Hepatocyte (in vitro differentiated cells): ENCODE data around the gene TMEM114. TPM values are rescaled to one million over a fixed set of nuclear protein-coding genes. Genes with fewer than 3 reads are reported as not detected.

Experiments
- DNase-seq: peaks from one replicate; pipeline ENCODE4 v3.0.0-alpha.2; 2016; ENCODE audit warnings: low spot score
- H2AFZ ChIP-seq: fragments of 200-600 bp; sonication (generic); 2 replicates; pipeline ENCODE4 v1.6.0; 2016; ENCODE audit warnings: antibody characterized with exemption, mild to moderate bottlenecking
- H3K27ac ChIP-seq: fragments of 200-600 bp; sonication (generic); 2 replicates; pipeline ENCODE4 v1.5.1; 2016; ENCODE audit warnings: mild to moderate bottlenecking
- H3K27me3 ChIP-seq: fragments of 200-600 bp; sonication (generic); 2 replicates; pipeline ENCODE4 v1.6.1; 2016
- H3K36me3 ChIP-seq: fragments of 200-600 bp; sonication (generic); replicated peaks from 2 replicates; pipeline ENCODE4 v1.5.1; 2016; ENCODE audit warnings: low read depth; ENCODE audit not compliant: insufficient read depth
- H3K4me1 ChIP-seq: fragments of 200-600 bp; sonication (generic); 2 replicates; pipeline ENCODE4 v1.5.1; 2016; ENCODE audit warnings: mild to moderate bottlenecking, moderate library complexity; ENCODE audit not compliant: insufficient read depth
- H3K4me2 ChIP-seq: fragments of 200-600 bp; sonication (generic); 2 replicates; pipeline ENCODE4 v1.6.0; 2016
- H3K4me3 ChIP-seq: fragments of 200-600 bp; sonication (generic); 2 replicates; pipeline ENCODE4 v1.5.1; 2016; ENCODE audit warnings: mild to moderate bottlenecking
- H3K79me2 ChIP-seq: fragments of 200-600 bp; sonication (generic); 2 replicates; pipeline ENCODE4 v1.6.0; 2017; ENCODE audit warnings: mild to moderate bottlenecking
- H3K9me2 ChIP-seq: fragments of 200-600 bp; sonication (generic); replicated peaks from 2 replicates; pipeline ENCODE4 v1.6.0; 2017; ENCODE audit warnings: mild to moderate bottlenecking; ENCODE audit not compliant: insufficient read depth
- H3K9me3 ChIP-seq: fragments of 200-600 bp; sonication (generic); 2 replicates; pipeline ENCODE4 v1.5.1; 2016; ENCODE audit warnings: low read depth, mild to moderate bottlenecking
- H4K20me1 ChIP-seq: fragments of 200-600 bp; sonication (generic); 2 replicates; pipeline ENCODE4 v1.6.0; 2016; ENCODE audit warnings: mild to moderate bottlenecking; ENCODE audit not compliant: insufficient read depth, poor library complexity, severe bottlenecking
- EZH2 ChIP-seq: fragments of 200-600 bp; sonication (generic); IDR thresholded peaks from 2 replicates; pipeline ENCODE4 v1.6.1; 2016; ENCODE audit warnings: antibody characterized with exemption, mild to moderate bottlenecking, borderline replicate concordance
- EZH2phosphoT487 ChIP-seq: fragments of 200-600 bp; sonication (generic); IDR thresholded peaks from one replicate; pipeline ENCODE4 v1.6.1; 2018; ENCODE audit warnings: antibody characterized with exemption, mild to moderate bottlenecking, low read depth, moderate library complexity; ENCODE audit not compliant: unreplicated experiment, severe bottlenecking
- WGBS: methylation state at CpG from one replicate; pipeline ENCODE4 v1.1.6; 2016; ENCODE audit warnings: low lambda C conversion rate; ENCODE audit errors: missing lambda C conversion rate; 5-methylcytosine and 5-hydroxymethylcytosine counted together
- polyA plus RNA-seq: library from polyadenylated mRNA; unstranded; fragments of >200 nt; fragmentation: Nextera tagmentation; extraction: Ambion mirVana; gene quantifications from 2 replicates; pipeline ENCODE4 v1.2.1, GENCODE V29; 2016
- total RNA-seq: library from RNA; depleted of rRNA; stranded (reverse); fragments of >200 nt; gene quantifications from 2 replicates; pipeline ENCODE4 v1.2.3, GENCODE V29; 2014
- TF ChIP-seq, protein P1 (sequence below): fragments of 200-600 bp; sonication (generic); IDR thresholded peaks from 2 replicates; pipeline ENCODE4 v1.5.1; 2016; ENCODE audit warnings: antibody characterized with exemption, mild to moderate bottlenecking; ENCODE audit not compliant: poor library complexity

TMEM114 gene
- total and polyA plus RNA-seq, 2 experiments from 2014 or later: not detected

DNA sequence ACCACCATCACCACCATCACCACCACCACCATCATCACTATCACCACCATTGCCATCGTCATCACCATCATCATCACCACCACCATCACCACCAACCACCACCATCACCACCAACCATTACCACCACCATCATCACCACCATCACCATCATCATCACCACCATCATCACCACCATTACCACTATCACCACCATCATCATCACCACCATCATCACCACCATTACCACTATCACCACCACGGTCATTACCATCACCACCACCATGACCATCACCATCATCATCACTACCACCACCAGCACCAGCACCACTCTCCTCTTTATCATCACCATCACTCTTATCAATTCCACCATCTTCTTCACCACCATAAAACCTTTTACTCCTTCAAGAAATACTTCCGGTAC is 1.1 kb upstream of the TMEM114 start:
- WGBS: 100% methylated on average over 2 of the region's 3 CpGs
- no peaks in the 10 kb centered on the region for H3K79me2 ChIP-seq
- H3K36me3 ChIP-seq: no peaks in the 10 kb centered on the region
- H3K9me2 ChIP-seq: no peaks in the 10 kb centered on the region
- DNase-seq: no peak
- no peaks in the 10 kb centered on the region for H3K9me3 ChIP-seq
- H4K20me1 ChIP-seq: no peaks in the 10 kb centered on the region
- no peak overlapping the region for H2AFZ ChIP-seq
- H3K27ac ChIP-seq: no peak overlapping the region
- TF ChIP-seq EZH2phosphoT487 (no peak), EZH2 (no peak)
- TF ChIP-seq, protein P1, sequence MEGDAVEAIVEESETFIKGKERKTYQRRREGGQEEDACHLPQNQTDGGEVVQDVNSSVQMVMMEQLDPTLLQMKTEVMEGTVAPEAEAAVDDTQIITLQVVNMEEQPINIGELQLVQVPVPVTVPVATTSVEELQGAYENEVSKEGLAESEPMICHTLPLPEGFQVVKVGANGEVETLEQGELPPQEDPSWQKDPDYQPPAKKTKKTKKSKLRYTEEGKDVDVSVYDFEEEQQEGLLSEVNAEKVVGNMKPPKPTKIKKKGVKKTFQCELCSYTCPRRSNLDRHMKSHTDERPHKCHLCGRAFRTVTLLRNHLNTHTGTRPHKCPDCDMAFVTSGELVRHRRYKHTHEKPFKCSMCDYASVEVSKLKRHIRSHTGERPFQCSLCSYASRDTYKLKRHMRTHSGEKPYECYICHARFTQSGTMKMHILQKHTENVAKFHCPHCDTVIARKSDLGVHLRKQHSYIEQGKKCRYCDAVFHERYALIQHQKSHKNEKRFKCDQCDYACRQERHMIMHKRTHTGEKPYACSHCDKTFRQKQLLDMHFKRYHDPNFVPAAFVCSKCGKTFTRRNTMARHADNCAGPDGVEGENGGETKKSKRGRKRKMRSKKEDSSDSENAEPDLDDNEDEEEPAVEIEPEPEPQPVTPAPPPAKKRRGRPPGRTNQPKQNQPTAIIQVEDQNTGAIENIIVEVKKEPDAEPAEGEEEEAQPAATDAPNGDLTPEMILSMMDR: no peak
- peaks cover 8% of the 10 kb centered on the region for H3K4me1 ChIP-seq
- H3K4me2 ChIP-seq: no peak overlapping the region
- peaks cover 53% of the 10 kb centered on the region for H3K27me3 ChIP-seq
- no peak overlapping the region for H3K4me3 ChIP-seq

DNA sequence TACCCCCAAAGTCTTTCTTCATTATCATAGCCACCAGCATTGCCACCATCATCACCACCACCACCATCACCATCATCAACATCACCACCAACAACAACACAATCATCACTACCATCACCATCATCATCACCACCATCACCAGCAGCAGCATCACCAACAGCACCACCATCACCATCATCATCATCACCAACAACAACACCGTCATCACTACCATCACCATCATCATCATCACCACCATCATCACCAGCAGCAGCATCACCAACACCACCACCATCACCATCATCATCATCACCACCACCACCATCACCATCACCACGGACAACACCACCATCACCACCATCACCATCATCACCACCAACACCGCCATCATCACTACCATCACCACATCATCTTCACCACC is 500 bp upstream of the TMEM114 start:
- H3K27ac ChIP-seq: no peak overlapping the region

DNA sequence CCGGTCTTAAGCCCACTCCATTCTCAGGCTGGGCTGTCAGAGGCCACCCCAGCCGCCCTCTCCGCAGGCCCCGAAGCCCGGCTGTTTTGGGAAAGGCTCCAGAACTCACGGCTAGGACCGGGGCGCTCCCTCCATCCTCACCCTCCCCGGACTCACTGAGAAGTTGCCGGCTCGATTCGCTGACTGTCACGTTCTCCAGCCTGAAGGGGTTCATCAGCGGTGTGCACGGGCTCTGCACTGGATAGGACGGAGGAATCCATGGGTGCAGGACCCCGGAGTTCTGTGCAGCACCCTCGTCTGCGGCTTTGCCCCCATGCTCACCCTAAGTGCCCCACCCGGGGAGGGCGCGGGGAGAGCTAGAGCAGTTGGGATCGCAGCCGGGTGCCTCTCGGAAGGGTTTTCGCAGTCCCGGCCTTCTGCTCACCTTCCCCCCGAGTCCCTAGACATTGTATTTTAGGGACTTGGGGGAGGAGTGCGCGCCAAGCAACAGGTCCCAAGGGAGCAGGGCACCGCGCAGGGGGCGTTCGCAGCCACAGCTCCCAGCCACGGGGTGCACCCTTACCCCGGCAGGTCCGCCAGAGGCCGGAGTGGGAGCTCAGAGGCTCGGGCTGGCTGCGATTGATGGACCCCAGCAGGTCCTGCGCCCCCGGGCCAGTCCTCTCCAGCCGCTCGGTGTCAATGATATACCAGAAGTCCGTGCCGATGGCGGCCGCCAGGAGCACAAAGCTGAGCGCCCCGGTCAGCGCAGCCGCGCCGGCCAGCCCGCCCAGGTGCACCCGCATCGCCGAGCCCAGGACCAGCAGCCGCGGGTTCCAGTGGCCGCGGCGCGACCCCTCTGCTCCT is 1.0 kb downstream of the TMEM114 start:
- H4K20me1 ChIP-seq: no peaks in the 10 kb centered on the region
- H3K79me2 ChIP-seq: no peaks in the 10 kb centered on the region
- H3K27ac ChIP-seq: no peak overlapping the region
- WGBS: 2% methylated on average over 63 of the region's 64 CpGs
- no peak overlapping the region for H3K4me3 ChIP-seq
- no peaks in the 10 kb centered on the region for H3K9me3 ChIP-seq
- H3K9me2 ChIP-seq: no peaks in the 10 kb centered on the region
- H3K36me3 ChIP-seq: no peaks in the 10 kb centered on the region
- H2AFZ ChIP-seq: no peak overlapping the region
- DNase-seq: no peak
- peaks cover 60% of the 10 kb centered on the region for H3K27me3 ChIP-seq
- H3K4me2 ChIP-seq: peak overlapping the region; percentile 77
- H3K4me1 ChIP-seq: peaks cover 8% of the 10 kb centered on the region
- TF ChIP-seq, protein P1: no peak
- peak; percentile 81 for TF ChIP-seq EZH2

More for the DNA sequence above, 500 bp upstream of the TMEM114 start:
- no peak for TF ChIP-seq EZH2phosphoT487
- TF ChIP-seq EZH2: no peak
- TF ChIP-seq, protein P1: no peak
- Histone ChIP-seq H3K27me3 (peaks cover 56% of the 10 kb centered on the region), H3K4me3 (no peak overlapping the region), H3K79me2 (no peaks in the 10 kb centered on the region), H4K20me1 (no peaks in the 10 kb centered on the region), H3K4me2 (no peak overlapping the region), H3K4me1 (peaks cover 8% of the 10 kb centered on the region), H3K9me2 (no peaks in the 10 kb centered on the region), H3K9me3 (no peaks in the 10 kb centered on the region), H3K36me3 (no peaks in the 10 kb centered on the region), H2AFZ (no peak overlapping the region)
- 100% methylated on average over 1 of the region's 3 CpGs for WGBS
- no peak for DNase-seq
